HK-2 (cell line): ENCODE measurements around the gene FUZ.

Experiments used
- DNase-seq: peaks from one replicate; pipeline ENCODE4 v3.0.0-alpha.2; 2018; ENCODE audit not compliant: unreplicated experiment

The FUZ gene, protein sequence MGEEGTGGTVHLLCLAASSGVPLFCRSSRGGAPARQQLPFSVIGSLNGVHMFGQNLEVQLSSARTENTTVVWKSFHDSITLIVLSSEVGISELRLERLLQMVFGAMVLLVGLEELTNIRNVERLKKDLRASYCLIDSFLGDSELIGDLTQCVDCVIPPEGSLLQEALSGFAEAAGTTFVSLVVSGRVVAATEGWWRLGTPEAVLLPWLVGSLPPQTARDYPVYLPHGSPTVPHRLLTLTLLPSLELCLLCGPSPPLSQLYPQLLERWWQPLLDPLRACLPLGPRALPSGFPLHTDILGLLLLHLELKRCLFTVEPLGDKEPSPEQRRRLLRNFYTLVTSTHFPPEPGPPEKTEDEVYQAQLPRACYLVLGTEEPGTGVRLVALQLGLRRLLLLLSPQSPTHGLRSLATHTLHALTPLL

GRCh38 chr19:49812997-49813861, at the start of gene FUZ:
Gene FUZ, minus strand, starts transcription at chr19:49813292. Its CDS starts 186 bp downstream, at chr19:49813106.
- DNase-seq: peak; percentile 88

- no peak for DNase-seq
Observed at GRCh38 chr19:49862391-49863253, 49.5 kb upstream of the FUZ start.

DNA sequence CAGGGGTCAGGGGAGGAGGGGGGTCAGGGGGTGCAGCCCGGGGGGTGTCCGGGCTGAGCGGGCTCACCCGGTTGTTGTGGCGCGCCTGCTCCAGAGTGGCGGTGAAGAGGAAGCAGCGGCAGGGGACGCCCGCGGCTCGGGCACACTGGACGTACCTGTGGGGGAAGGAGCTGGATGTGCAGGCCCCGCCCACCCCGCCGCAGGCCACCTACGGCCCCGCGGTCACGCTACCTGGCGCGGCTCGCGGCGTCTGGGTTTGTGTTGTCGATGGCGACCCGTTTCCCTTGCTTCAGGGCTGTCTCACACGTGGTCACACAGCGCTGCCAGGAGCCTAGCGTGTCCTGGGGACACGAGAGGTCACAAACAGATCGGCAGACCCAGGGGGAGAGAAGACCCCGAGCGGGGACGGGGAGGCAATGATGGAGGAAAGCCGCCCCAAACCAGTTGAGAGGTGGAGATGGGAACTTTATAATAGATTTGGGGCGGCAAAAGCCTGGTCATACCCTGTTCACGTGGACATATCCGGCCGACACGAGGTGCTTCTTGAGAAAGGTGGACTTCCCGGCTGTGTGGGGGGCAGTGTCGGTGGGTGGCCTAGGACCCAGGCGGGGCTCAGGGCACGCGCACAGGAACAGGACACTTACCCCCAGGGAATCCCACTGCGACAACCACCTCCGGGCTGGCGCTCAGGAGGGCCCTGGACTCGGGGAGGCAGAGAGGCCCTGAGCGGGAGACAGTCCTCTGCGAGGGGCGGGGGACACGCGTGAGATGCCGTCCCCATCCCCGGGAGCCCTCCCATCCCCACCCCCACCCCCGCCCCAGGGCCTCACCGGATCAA, 48.7 kb upstream of the FUZ start:
- no peak for DNase-seq

- no peak for DNase-seq
Observed at GRCh38 chr19:49861107-49861506, 48.0 kb upstream of the FUZ start.

DNA sequence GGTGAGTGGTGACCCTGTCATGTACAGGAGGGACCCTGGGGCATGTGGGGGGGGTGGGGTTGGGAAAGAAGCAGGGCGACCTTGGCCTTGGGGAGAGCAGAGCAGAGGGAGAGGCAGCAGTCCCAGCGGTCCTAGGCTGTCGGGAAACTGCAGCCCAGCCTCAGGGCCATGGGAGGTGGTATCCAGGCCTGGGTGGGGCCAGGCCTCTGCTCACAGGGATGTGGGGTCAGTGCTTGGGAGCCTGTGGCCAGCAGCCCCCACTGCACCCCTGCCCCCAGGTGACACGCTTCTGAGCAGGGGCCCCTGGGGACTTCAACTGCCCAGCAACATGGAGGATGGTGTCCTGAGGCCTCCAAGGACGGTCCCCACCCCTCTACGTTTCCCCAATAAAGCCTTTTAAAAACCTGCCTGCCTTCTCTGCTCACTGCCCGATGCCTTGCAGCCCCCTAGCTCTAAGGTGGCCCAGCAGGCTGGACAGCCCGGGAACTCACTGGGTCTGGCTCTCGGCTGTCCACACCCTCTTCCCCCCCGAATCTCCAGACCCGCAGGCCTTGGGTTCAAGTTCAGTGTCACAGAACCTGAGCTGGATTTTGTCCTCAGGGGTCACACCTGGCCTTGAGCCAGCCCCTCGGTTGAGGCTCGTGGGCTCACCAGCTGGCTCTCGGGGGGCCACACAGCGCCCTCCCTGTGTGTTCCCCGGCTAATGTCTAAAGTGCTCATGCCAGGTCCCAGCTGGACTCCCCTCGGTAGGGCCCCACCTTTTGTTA, 47.4 kb upstream of the FUZ start:
- no peak for DNase-seq

- no peak for DNase-seq
Observed at GRCh38 chr19:49859682-49860335, 46.7 kb upstream of the FUZ start.

DNA sequence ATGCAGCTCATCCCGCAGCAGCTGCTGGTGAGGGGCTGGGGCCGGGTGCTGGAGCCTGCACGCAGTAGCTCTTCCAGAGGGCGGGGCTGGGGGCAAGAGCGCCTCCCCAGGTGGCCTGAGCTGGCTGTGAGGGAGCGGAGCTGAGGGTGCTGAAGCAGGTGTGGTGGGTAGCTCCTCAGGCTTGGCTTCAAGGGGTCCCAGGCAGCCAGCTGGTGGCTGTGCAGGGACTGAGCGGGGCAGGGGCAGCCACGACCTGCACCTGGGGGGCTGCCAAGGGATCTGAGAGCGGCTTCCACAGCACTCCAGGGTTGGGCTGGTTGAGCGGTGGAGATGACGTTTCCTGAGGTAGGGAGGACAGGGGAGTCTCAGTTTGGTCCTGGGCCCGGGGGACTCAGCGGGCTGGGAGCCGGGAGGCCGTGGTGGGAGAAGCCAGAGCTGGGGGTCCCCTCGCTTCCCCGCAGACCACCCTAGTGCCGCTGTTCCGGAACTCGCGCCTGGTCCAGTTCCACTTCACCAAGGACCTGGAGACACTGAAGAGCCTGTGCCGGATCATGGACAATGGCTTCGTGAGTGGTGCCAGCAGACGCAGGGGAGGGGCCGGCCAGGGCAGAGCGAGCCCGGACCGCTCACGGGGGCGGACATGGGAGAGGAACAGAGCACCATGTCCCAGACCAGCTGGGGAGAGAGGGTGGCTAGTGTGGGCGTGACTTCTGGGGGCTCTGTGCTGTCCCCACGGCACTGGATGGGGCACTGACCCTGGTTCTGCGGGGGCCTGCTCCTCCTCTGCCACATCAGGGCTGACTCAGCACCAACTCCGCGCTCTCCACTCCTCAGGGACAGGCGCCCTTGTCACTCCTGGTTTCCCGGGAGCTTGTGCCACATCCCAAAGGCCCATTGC, 45.2 kb upstream of the FUZ start:
- DNase-seq: peak; percentile 48

GRCh38 chr19:49857838-49858087, 44.7 kb upstream of the FUZ start:
- DNase-seq: no peak

GRCh38 chr19:49857061-49857837, 44.2 kb upstream of the FUZ start:
- DNase-seq: peak; percentile 30

GRCh38 chr19:49856574-49857021, 43.5 kb upstream of the FUZ start:
- no peak for DNase-seq

GRCh38 chr19:49855676-49856573, 42.8 kb upstream of the FUZ start:
- peak; percentile 34 for DNase-seq

DNA sequence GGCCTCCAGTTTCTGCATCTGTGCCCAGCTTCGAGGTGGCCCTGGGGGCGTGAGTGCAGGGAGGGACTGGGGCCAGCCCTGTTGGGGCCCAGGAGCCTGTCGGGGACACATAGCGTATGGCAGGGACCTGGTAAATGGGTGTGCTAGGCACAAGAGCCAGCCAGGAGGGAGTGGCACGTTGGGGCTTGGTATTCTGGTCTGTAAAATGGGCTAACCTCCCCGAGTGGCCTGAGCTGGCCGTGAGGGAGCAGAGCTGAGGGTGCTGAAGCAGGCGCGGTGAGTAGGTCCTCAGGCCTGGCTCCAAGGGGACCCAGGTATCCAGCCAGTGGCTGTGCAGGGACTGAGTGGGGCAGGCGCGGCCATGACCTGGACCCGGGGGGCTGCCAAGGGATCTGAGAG, 42.2 kb upstream of the FUZ start:
- peak; percentile 26 for DNase-seq

DNA sequence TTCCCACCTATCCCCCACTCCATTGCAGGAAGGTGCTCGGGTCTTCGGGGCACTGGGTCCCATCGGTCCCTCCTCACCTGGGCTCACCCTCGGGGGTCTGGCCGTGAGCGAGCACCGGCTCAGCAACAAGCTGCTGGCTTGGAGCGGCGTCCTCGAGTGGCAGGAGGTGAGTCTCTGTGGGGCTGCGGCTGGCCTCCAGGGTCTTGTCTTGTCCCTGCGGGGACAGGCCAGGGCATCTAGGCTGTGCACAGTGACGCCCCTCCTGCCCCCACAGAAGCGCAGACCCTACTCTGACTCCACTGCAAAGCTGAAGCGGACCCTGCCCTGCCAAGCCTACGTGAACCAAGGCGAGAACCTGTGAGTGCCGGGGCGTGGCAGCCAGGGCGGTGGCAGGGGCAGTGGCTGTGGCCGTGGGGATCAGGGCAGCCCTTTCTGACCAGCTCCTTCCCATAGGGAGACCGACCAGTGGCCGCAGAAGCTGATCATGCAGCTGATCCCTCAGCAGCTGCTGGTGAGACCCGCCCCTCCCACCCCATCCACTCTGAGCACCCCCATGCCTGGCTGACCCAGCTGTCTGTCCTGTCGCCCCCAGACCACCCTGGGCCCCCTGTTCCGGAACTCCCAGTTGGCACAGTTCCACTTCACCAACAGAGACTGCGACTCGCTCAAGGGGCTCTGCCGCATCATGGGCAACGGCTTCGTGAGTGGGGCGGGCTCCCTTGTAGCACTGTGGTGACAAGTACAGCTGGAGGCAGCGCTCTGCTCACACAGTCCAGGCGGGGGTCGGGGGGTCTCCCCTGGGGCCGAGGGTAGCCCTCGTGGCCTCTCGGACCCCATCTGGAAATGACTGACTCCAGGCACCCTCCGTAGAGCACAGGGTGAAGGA, 41.5 kb upstream of the FUZ start:
- no peak for DNase-seq

- DNase-seq: no peak
Observed at GRCh38 chr19:49853852-49854377, 40.8 kb upstream of the FUZ start.

- no peak for DNase-seq
Observed at GRCh38 chr19:49852631-49853126, 39.6 kb upstream of the FUZ start.
